ENCODE data around the gene GABPB2.

DNA sequence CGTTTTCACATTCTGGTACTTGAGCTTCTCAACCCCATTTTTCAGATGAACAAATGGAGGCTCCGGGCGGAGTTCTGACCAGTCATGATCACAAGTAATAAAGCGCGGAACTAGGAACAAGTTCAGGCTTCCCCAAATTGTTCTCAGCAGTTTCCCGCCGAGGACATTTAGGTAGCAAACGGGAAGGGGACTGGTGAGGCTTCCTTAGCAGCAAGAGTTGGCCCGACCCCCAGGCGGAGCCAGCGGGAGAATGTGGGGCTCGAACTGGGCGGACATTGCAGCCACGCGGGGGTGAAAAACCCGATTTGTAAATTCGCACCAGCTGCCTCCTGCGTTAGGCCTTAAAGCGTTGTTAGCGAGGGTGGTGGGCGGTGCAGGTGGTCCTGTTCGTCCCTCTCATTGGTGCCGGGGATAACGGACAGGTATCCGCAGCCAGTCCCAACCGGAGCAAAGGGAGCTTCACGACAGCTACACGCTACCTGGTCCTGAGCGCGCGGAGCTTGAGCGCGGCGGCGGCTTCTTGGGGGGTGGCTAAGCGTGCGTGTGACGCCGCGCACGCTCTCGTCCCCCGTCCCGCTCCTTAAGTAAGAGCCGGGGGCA lies 60.5 kb downstream of the GABPB2 start:
- TF ChIP-seq, protein P1, sequence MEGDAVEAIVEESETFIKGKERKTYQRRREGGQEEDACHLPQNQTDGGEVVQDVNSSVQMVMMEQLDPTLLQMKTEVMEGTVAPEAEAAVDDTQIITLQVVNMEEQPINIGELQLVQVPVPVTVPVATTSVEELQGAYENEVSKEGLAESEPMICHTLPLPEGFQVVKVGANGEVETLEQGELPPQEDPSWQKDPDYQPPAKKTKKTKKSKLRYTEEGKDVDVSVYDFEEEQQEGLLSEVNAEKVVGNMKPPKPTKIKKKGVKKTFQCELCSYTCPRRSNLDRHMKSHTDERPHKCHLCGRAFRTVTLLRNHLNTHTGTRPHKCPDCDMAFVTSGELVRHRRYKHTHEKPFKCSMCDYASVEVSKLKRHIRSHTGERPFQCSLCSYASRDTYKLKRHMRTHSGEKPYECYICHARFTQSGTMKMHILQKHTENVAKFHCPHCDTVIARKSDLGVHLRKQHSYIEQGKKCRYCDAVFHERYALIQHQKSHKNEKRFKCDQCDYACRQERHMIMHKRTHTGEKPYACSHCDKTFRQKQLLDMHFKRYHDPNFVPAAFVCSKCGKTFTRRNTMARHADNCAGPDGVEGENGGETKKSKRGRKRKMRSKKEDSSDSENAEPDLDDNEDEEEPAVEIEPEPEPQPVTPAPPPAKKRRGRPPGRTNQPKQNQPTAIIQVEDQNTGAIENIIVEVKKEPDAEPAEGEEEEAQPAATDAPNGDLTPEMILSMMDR (IDR thresholded peaks at IDR 0.05; ENCODE audit: poor library complexity), result no peak
- no peak for TF ChIP-seq EZH2 (IDR thresholded peaks at IDR 0.05; ENCODE audit: borderline replicate concordance)
- no peak for TF ChIP-seq EZH2phosphoT487 (IDR thresholded peaks at IDR 0.05; ENCODE audit: low read depth, severe bottlenecking, unreplicated experiment)

Measured in hepatocyte (in vitro differentiated cells).